BE2C (cell line): ENCODE results near the gene RAI1.

Experiments used
- DNase-seq: peaks from one replicate; pipeline ENCODE4 v3.0.0-alpha.2; 2020
- H3K27me3 ChIP-seq: fragments of 250-450 bp; sonication (Bioruptor Pico); 2 replicates; pipeline ENCODE4 v1.5.1; 2020; ENCODE audit warnings: mild to moderate bottlenecking
- H3K36me3 ChIP-seq: fragments of 250-450 bp; sonication (Bioruptor Pico); 2 replicates; pipeline ENCODE4 v1.5.1; 2020; ENCODE audit warnings: mild to moderate bottlenecking
- H3K4me1 ChIP-seq: fragments of 250-450 bp; sonication (Bioruptor Pico); 2 replicates; pipeline ENCODE4 v1.5.1; 2020
- H3K4me3 ChIP-seq: 2 replicates; pipeline ENCODE4 v1.5.1; 2011; ENCODE audit warnings: low read depth, low read length
- H3K9me3 ChIP-seq: fragments of 250-450 bp; sonication (Bioruptor Pico); 2 replicates; pipeline ENCODE4 v1.5.1; 2020
- TF ChIP-seq, protein P1 (sequence below): IDR thresholded peaks from 2 replicates; pipeline ENCODE4 v1.5.1; 2012; ENCODE audit warnings: mild to moderate bottlenecking, low read depth, low read length

RAI1 gene

DNA sequence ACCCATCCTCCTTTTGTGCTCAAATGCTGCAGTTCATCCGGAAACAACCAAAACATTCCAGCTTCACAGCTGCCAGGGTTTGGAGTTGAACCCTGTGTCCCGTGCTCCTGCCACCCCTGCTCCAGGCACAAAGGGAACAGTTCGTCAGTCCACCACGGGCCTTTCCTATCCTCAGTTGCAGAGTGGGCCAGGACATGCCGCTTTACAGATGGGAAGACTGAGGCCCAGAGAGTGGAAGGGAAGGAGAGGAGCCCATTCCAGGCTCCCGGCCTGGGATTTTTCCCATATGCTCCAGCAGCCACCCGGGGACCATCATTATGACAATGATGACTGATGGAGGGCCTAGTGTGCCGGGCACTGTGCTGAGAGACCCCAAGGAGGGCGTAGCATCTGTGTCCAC lies 27.6 kb downstream of the RAI1 start:
- H3K36me3 ChIP-seq: no peaks in the 10 kb centered on the region
- DNase-seq: no peak
- H3K4me3 ChIP-seq: no peak overlapping the region
- no peaks in the 10 kb centered on the region for H3K4me1 ChIP-seq
- no peaks in the 10 kb centered on the region for H3K9me3 ChIP-seq
- no peaks in the 10 kb centered on the region for H3K27me3 ChIP-seq
- TF ChIP-seq, protein P1, sequence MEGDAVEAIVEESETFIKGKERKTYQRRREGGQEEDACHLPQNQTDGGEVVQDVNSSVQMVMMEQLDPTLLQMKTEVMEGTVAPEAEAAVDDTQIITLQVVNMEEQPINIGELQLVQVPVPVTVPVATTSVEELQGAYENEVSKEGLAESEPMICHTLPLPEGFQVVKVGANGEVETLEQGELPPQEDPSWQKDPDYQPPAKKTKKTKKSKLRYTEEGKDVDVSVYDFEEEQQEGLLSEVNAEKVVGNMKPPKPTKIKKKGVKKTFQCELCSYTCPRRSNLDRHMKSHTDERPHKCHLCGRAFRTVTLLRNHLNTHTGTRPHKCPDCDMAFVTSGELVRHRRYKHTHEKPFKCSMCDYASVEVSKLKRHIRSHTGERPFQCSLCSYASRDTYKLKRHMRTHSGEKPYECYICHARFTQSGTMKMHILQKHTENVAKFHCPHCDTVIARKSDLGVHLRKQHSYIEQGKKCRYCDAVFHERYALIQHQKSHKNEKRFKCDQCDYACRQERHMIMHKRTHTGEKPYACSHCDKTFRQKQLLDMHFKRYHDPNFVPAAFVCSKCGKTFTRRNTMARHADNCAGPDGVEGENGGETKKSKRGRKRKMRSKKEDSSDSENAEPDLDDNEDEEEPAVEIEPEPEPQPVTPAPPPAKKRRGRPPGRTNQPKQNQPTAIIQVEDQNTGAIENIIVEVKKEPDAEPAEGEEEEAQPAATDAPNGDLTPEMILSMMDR: no peak

DNA sequence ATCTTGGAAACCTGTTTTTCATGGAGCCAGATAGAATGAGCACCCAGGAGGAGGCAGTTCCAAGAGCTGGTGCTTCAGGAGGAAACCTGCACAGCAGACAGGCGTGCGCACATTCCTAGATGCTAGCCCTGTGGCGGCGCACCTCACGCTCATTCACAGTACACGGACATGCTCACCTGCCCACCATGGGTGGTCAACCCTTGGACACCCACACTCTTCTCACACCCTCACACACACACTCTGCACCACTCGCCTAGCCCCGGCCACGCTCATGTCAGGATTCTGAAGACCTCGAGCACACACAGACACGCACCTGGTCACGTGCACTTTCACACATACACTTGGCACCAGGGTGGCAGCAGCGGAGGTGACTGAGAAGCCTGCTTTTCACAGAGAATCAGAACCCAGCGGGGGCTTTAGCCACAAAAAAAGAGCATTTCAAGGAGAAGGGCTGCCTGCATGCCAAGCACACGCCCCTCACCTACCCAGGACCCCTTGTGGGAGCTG lies 28.6 kb downstream of the RAI1 start:
- Histone ChIP-seq H3K27me3 (no peaks in the 10 kb centered on the region), H3K4me1 (no peaks in the 10 kb centered on the region), H3K4me3 (no peak overlapping the region)

DNA sequence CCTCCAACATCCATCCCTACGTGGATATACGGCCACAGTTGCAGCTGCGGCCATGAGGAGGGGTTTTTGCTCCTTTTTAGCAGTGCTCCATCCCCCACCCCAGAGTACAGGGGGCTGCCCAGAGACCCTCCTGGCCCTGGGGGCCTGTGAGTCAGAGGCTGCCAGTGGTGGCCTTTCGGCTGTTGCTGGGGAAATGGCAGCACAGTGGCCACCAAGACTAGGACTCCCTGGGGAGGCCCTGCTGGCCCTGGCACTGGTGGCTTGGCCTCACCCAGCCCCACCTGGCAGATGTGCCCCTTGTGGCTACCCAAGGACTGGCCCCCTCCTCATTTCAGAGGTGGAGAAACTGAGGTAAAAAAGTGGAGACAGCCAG lies 29.1 kb downstream of the RAI1 start:
- DNase-seq: no peak
- Histone ChIP-seq H3K36me3 (no peaks in the 10 kb centered on the region), H3K4me3 (no peak overlapping the region), H3K4me1 (no peaks in the 10 kb centered on the region), H3K27me3 (no peaks in the 10 kb centered on the region), H3K9me3 (no peaks in the 10 kb centered on the region)
- TF ChIP-seq, protein P1: no peak

More for the DNA sequence above, 28.6 kb downstream of the RAI1 start:
- no peak for DNase-seq
- H3K9me3 ChIP-seq: no peaks in the 10 kb centered on the region
- no peaks in the 10 kb centered on the region for H3K36me3 ChIP-seq
- TF ChIP-seq, protein P1: no peak

DNA sequence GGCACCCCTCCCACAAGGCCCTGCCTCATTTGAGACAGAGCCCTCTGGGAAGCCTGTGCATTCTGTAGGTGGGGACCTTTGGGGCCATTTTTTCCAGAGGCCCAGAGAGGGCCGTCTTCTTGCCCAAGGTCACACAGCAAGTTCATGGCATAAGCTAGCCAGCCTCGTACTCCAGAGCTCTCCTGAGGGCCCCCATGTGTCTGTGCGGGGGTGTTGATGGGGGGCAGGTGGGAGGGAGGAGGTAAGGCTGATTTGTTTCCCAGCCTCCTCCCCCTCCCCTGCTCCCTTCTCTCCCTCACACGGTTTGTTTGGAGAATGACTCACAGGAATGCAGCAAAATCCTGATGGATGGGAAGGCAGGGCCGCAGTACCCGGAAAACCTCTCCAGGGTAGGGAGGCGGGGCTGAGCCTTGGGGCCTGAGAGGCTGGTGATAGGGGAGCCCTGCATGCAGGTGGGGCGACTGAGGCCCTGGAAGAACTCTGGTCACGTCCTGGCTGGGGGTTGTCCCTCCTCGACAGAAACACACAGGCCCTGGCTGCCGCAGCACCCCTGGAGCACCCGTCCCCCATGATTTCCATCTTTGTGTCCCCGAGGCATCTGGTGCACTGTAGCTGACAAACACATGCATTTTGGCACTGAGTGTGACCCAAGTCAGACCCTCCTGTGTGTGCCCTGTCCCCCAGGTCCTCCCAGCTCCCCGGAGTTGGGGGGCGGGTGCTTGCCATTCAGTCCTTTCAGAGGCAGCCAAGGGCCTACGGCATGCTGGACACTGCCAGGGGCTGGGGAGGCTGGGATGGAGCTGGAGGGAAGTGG lies 29.7 kb downstream of the RAI1 start:
- no peaks in the 10 kb centered on the region for H3K9me3 ChIP-seq
- H3K36me3 ChIP-seq: no peaks in the 10 kb centered on the region
- no peaks in the 10 kb centered on the region for H3K4me1 ChIP-seq
- no peak for DNase-seq
- TF ChIP-seq, protein P1: no peak
- H3K27me3 ChIP-seq: no peaks in the 10 kb centered on the region
- no peak overlapping the region for H3K4me3 ChIP-seq

GRCh38 chr17:17711641-17712162 lies 30.4 kb downstream of the RAI1 start:
- no peaks in the 10 kb centered on the region for H3K36me3 ChIP-seq
- TF ChIP-seq, protein P1: no peak
- DNase-seq: no peak
- H3K27me3 ChIP-seq: no peaks in the 10 kb centered on the region
- no peaks in the 10 kb centered on the region for H3K4me1 ChIP-seq
- H3K4me3 ChIP-seq: no peak overlapping the region
- H3K9me3 ChIP-seq: no peaks in the 10 kb centered on the region

DNA sequence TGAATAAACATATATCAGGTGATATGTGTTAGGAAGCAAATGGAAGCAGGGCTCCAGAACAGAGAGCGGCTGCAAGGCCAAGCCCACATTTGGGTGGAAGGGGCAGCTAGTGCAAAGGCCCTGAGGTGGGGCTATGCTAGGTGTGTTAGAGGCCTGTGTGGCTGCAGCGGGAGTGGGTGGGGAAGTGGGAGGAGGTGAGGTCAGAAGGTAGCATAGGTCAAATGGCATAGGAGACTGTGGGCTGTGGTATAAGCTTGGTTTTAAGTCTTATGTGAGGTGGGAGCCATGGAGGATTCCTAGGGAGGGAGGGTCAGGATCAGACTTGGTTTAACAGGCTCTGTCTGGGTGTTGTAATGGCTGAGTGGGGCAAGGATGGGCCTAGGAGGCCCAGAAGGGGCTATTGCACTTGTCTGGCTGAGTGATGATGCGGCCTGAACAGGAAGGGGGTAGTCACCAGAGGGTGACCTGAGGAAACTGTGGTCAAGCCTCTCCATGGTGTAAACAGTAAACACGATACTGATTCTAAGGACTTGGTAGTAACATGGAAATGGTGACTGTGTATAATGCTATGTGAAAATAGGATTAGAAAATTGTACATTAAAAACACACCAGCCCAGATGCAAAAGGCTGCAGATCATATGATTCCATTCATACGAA lies 31.1 kb downstream of the RAI1 start:
- TF ChIP-seq, protein P1: no peak
- Histone ChIP-seq H3K9me3 (no peaks in the 10 kb centered on the region), H3K27me3 (no peaks in the 10 kb centered on the region), H3K4me1 (no peaks in the 10 kb centered on the region), H3K36me3 (no peaks in the 10 kb centered on the region), H3K4me3 (no peak overlapping the region)
- no peak for DNase-seq
